ENCODE data around the gene NQO1. TPM values are rescaled to one million over a fixed set of nuclear protein-coding genes. Genes with fewer than 3 reads are reported as not detected.

The NQO1 gene
- 31.9 TPM for polyA plus RNA-seq (2012; ENCODE audit: low read depth, missing spikeins)

GRCh38 chr16:69726313-69727060 lies at the start of gene NQO1:
NQO1 (minus strand) TSS chr16:69726560; CDS start chr16:69726439, 121 bp downstream.
- FAIRE-seq (peak; percentile 79), DNase-seq (ENCODE audit: insufficient read length, low spot score) (peak; percentile 93)
- TF ChIP-seq SPI1 (IDR thresholded peaks at IDR 0.05; ENCODE audit: low read depth, low read length) (peak; percentile 14; the same call in 1 of the 2 replicates), PAX5 (IDR thresholded peaks at IDR 0.05; ENCODE audit: insufficient read depth, low read length, severe bottlenecking) (no peak), TAF1 (IDR thresholded peaks at IDR 0.05; ENCODE audit: low read depth, low read length) (peak; percentile 41; the same call in 1 of the 2 replicates), POU2F2 (IDR thresholded peaks at IDR 0.05; ENCODE audit: low read depth, low read length) (peak; percentile 32; the same call in 1 of the 2 replicates), POLR2A (IDR thresholded peaks at IDR 0.05; ENCODE audit: low read depth, low read length) (peak; percentile 87), POLR2AphosphoS5 (IDR thresholded peaks at IDR 0.05; ENCODE audit: low read depth, low read length) (peak; percentile 90)

- FAIRE-seq (no peak), DNase-seq (ENCODE audit: insufficient read length, low spot score) (no peak)
- no peak for TF ChIP-seq POLR2A (IDR thresholded peaks at IDR 0.05; ENCODE audit: low read depth, low read length)
- 0 out of 2 replicates have a peak, but pooled peaks have one; percentile 11 for TF ChIP-seq SPI1 (IDR thresholded peaks at IDR 0.05; ENCODE audit: low read depth, low read length)
- no peak for TF ChIP-seq PAX5 (IDR thresholded peaks at IDR 0.05; ENCODE audit: insufficient read depth, low read length, severe bottlenecking)
- no peak for TF ChIP-seq TAF1 (IDR thresholded peaks at IDR 0.05; ENCODE audit: low read depth, low read length)
- no peak for TF ChIP-seq POU2F2 (IDR thresholded peaks at IDR 0.05; ENCODE audit: low read depth, low read length)
- no peak for TF ChIP-seq POLR2AphosphoS5 (IDR thresholded peaks at IDR 0.05; ENCODE audit: low read depth, low read length)
Measured at GRCh38 chr16:69775563-69775962, 49.2 kb upstream of the NQO1 start.

GRCh38 chr16:69773260-69773947 lies 47.0 kb upstream of the NQO1 start:
- FAIRE-seq, result no peak
- DNase-seq (ENCODE audit: insufficient read length, low spot score), result no peak
- TF ChIP-seq POU2F2 (IDR thresholded peaks at IDR 0.05; ENCODE audit: low read depth, low read length), result peak; percentile 89; the same call in 1 of the 2 replicates
- TF ChIP-seq PAX5 (IDR thresholded peaks at IDR 0.05; ENCODE audit: insufficient read depth, low read length, severe bottlenecking), result no peak
- no peak for TF ChIP-seq POLR2AphosphoS5 (IDR thresholded peaks at IDR 0.05; ENCODE audit: low read depth, low read length)

- FAIRE-seq (no peak), DNase-seq (ENCODE audit: insufficient read length, low spot score) (no peak)
- TF ChIP-seq TAF1 (IDR thresholded peaks at IDR 0.05; ENCODE audit: low read depth, low read length), result no peak
- TF ChIP-seq PAX5 (IDR thresholded peaks at IDR 0.05; ENCODE audit: insufficient read depth, low read length, severe bottlenecking), result no peak
- TF ChIP-seq POU2F2 (IDR thresholded peaks at IDR 0.05; ENCODE audit: low read depth, low read length), result no peak
- TF ChIP-seq POLR2AphosphoS5 (IDR thresholded peaks at IDR 0.05; ENCODE audit: low read depth, low read length), result no peak
- TF ChIP-seq SPI1 (IDR thresholded peaks at IDR 0.05; ENCODE audit: low read depth, low read length), result no peak
- no peak for TF ChIP-seq POLR2A (IDR thresholded peaks at IDR 0.05; ENCODE audit: low read depth, low read length)
Measured at GRCh38 chr16:69771651-69771967, 45.2 kb upstream of the NQO1 start.

GRCh38 chr16:69769404-69769803 lies 43.0 kb upstream of the NQO1 start:
- TF ChIP-seq SPI1 (IDR thresholded peaks at IDR 0.05; ENCODE audit: low read depth, low read length) (no peak), POU2F2 (IDR thresholded peaks at IDR 0.05; ENCODE audit: low read depth, low read length) (no peak), PAX5 (IDR thresholded peaks at IDR 0.05; ENCODE audit: insufficient read depth, low read length, severe bottlenecking) (no peak), POLR2A (IDR thresholded peaks at IDR 0.05; ENCODE audit: low read depth, low read length) (no peak), POLR2AphosphoS5 (IDR thresholded peaks at IDR 0.05; ENCODE audit: low read depth, low read length) (no peak), TAF1 (IDR thresholded peaks at IDR 0.05; ENCODE audit: low read depth, low read length) (no peak)
- FAIRE-seq (no peak), DNase-seq (ENCODE audit: insufficient read length, low spot score) (no peak)

- TF ChIP-seq PAX5 (IDR thresholded peaks at IDR 0.05; ENCODE audit: insufficient read depth, low read length, severe bottlenecking) (no peak), SPI1 (IDR thresholded peaks at IDR 0.05; ENCODE audit: low read depth, low read length) (no peak), POLR2A (IDR thresholded peaks at IDR 0.05; ENCODE audit: low read depth, low read length) (no peak), POU2F2 (IDR thresholded peaks at IDR 0.05; ENCODE audit: low read depth, low read length) (no peak), TAF1 (IDR thresholded peaks at IDR 0.05; ENCODE audit: low read depth, low read length) (no peak), POLR2AphosphoS5 (IDR thresholded peaks at IDR 0.05; ENCODE audit: low read depth, low read length) (no peak)
- DNase-seq (ENCODE audit: insufficient read length, low spot score) (no peak), FAIRE-seq (no peak)
Measured at GRCh38 chr16:69768666-69769065, 42.3 kb upstream of the NQO1 start.

- no peak for FAIRE-seq
Measured at GRCh38 chr16:69767459-69768229, 41.3 kb upstream of the NQO1 start.

GRCh38 chr16:69763599-69763942 lies 37.2 kb upstream of the NQO1 start:
- no peak for FAIRE-seq
- no peak for DNase-seq (ENCODE audit: insufficient read length, low spot score)
- TF ChIP-seq POU2F2 (IDR thresholded peaks at IDR 0.05; ENCODE audit: low read depth, low read length), result no peak
- TF ChIP-seq POLR2AphosphoS5 (IDR thresholded peaks at IDR 0.05; ENCODE audit: low read depth, low read length), result no peak
- no peak for TF ChIP-seq POLR2A (IDR thresholded peaks at IDR 0.05; ENCODE audit: low read depth, low read length)
- no peak for TF ChIP-seq PAX5 (IDR thresholded peaks at IDR 0.05; ENCODE audit: insufficient read depth, low read length, severe bottlenecking)
- TF ChIP-seq SPI1 (IDR thresholded peaks at IDR 0.05; ENCODE audit: low read depth, low read length), result no peak

More at GRCh38 chr16:69767459-69768229, 41.3 kb upstream of the NQO1 start:
- DNase-seq (ENCODE audit: insufficient read length, low spot score), result no peak
- no peak for TF ChIP-seq POU2F2 (IDR thresholded peaks at IDR 0.05; ENCODE audit: low read depth, low read length)
- TF ChIP-seq SPI1 (IDR thresholded peaks at IDR 0.05; ENCODE audit: low read depth, low read length), result no peak
- no peak for TF ChIP-seq TAF1 (IDR thresholded peaks at IDR 0.05; ENCODE audit: low read depth, low read length)
- TF ChIP-seq POLR2AphosphoS5 (IDR thresholded peaks at IDR 0.05; ENCODE audit: low read depth, low read length), result no peak

Measured in GM12891 (cell line).